A673 (cell line): ENCODE data around the gene BCR.

Source experiments
- EZH2 ChIP-seq: fragments of 200-600 bp; sonication (generic); IDR thresholded peaks from 2 replicates; pipeline ENCODE4 v1.6.1; 2017; ENCODE audit warnings: borderline replicate concordance, low read depth, mild to moderate bottlenecking, mixed read lengths, antibody characterized with exemption, low read length; ENCODE audit not compliant: poor library complexity, severe bottlenecking
- TF ChIP-seq, protein P1 (sequence below): fragments of 300-800, 200-600 bp; sonication (generic); conservative IDR thresholded peaks from 2 replicates; pipeline ENCODE4 v1.5.1; 2017; ENCODE audit warnings: low read depth, mild to moderate bottlenecking, antibody characterized with exemption, low read length, moderate library complexity, mixed read lengths

DNA sequence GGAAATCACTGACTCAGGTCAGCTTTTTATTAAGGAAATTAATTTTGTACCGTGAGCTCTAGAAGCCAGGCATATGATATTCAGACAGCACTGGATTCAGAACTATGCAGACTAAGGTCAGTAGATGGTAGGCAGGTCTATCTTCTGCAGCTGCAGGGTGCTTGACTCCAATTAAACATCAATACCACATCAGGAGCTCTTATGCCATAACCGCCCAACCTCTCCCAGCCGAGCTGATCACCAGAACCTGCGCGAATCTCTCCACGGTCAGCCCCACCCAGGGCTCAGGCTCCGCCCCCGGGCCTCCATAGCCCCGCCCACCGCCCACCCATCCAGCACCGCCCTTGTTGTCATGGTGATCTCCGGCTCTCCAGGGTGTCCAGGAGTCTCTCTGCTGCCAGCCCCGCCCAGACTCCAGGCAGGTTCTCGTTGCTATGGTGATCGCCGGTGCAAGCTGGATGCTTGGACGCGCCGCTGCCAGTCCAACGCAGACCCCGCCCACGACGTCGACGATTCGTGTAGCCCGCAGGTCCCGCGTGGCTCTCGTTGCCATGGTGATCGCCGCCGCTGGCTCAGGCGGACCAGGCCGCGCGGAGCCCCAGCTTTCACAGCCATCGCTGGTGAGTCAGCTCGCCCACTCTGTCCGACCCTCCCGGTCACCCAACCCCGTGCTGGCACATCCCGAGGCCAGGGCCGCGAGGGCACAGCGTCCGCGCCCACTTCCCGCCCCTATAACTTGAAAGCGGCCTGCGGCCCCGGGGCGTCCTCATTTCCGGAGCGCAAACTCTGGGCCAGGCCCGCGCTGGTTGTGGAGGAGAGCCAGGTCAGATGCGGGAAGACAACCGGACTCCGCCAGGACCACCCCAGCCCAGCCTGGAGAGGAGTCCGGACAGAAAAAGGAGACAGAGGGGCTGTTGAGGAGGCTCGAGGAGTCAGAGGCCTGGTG, 35.1 kb upstream of the BCR start, which contains the start of gene RAB36:
- TF ChIP-seq, protein P1, sequence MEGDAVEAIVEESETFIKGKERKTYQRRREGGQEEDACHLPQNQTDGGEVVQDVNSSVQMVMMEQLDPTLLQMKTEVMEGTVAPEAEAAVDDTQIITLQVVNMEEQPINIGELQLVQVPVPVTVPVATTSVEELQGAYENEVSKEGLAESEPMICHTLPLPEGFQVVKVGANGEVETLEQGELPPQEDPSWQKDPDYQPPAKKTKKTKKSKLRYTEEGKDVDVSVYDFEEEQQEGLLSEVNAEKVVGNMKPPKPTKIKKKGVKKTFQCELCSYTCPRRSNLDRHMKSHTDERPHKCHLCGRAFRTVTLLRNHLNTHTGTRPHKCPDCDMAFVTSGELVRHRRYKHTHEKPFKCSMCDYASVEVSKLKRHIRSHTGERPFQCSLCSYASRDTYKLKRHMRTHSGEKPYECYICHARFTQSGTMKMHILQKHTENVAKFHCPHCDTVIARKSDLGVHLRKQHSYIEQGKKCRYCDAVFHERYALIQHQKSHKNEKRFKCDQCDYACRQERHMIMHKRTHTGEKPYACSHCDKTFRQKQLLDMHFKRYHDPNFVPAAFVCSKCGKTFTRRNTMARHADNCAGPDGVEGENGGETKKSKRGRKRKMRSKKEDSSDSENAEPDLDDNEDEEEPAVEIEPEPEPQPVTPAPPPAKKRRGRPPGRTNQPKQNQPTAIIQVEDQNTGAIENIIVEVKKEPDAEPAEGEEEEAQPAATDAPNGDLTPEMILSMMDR, result no peak
- TF ChIP-seq EZH2, result no peak
